Endodermal cell (in vitro differentiated cells): ENCODE measurements around the gene ARFRP1. TPM values are rescaled to one million over a fixed set of nuclear protein-coding genes. Genes with fewer than 3 reads are reported as not detected.

ENCODE experiments used
- DNase-seq: peaks from one replicate; pipeline ENCODE4 v3.0.0-alpha.2; 2017
- H3K27ac ChIP-seq: 2 replicates; pipeline ENCODE4 v1.5.1; 2013; ENCODE audit warnings: mild to moderate bottlenecking, low read depth, low read length, moderate library complexity
- H3K27me3 ChIP-seq: 2 replicates; pipeline ENCODE4 v1.6.1; 2013; ENCODE audit warnings: mild to moderate bottlenecking, low read length, moderate library complexity; ENCODE audit not compliant: insufficient read depth, control insufficient read depth, poor library complexity, severe bottlenecking
- H3K36me3 ChIP-seq: 2 replicates; pipeline ENCODE4 v1.7.0; 2013; ENCODE audit warnings: mild to moderate bottlenecking, low read length, moderate library complexity; ENCODE audit not compliant: control insufficient read depth, insufficient read depth
- H3K4me1 ChIP-seq: one replicate; pipeline ENCODE4 v1.7.0; 2013; ENCODE audit warnings: low read length; ENCODE audit not compliant: control insufficient read depth, insufficient read depth
- H3K4me3 ChIP-seq: 2 replicates; pipeline ENCODE4 v1.5.1; 2013; ENCODE audit warnings: mild to moderate bottlenecking, low read length, moderate library complexity
- H3K9ac ChIP-seq: 2 replicates; pipeline ENCODE4 v1.6.1; 2013; ENCODE audit warnings: mild to moderate bottlenecking, low read length, moderate library complexity; ENCODE audit not compliant: poor library complexity, severe bottlenecking; ENCODE audit errors: extremely low read depth
- H3K9me3 ChIP-seq: 2 replicates; pipeline ENCODE4 v1.6.1; 2013; ENCODE audit warnings: mild to moderate bottlenecking, low read length, moderate library complexity; ENCODE audit not compliant: control insufficient read depth
- H3K27ac Mint-ChIP-seq: 2 replicates; pipeline ENCODE4 v1.8.0; 2020; ENCODE audit warnings: mixed read lengths
- H3K27me3 Mint-ChIP-seq: 2 replicates; pipeline ENCODE4 v1.8.0; 2021; ENCODE audit warnings: mild to moderate bottlenecking, mixed read lengths; ENCODE audit not compliant: insufficient read depth
- H3K36me3 Mint-ChIP-seq: 2 replicates; pipeline ENCODE4 v1.8.0; 2020; ENCODE audit warnings: low read depth, mixed read lengths
- H3K4me1 Mint-ChIP-seq: 2 replicates; pipeline ENCODE4 v1.8.0; 2020; ENCODE audit warnings: mixed read lengths
- H3K4me3 Mint-ChIP-seq: 2 replicates; pipeline ENCODE4 v1.8.0; 2020; ENCODE audit warnings: mild to moderate bottlenecking, moderate library complexity, mixed read lengths
- H3K9me3 Mint-ChIP-seq: 2 replicates; pipeline ENCODE4 v1.8.0; 2020; ENCODE audit warnings: mild to moderate bottlenecking, mixed read lengths
- CTCF ChIP-seq: fragments of 200-600 bp; sonication (generic); conservative IDR thresholded peaks from 2 replicates; pipeline ENCODE4 v1.5.0; 2021; ENCODE audit warnings: antibody characterized with exemption, mild to moderate bottlenecking
- WGBS, 2 experiments: methylation state at CpG; one replicate each; pipeline versions ENCODE4 v1.1.5 to v1.1.7; 2013; ENCODE audit warnings: missing lambda C conversion rate in 2 of 2, mixed read lengths in 1 of 2; ENCODE audit not compliant: insufficient coverage in 1 of 2, insufficient read length in 1 of 2; 5-methylcytosine and 5-hydroxymethylcytosine counted together
- total RNA-seq, 2 donors: library from RNA; stranded (reverse); fragmentation: NEBNext Ultra II Directional in 1 of 2; extraction: Animal tissue kit (Norgen Biotek cat#: 25700) in 1 of 2; gene quantifications; 2 replicates in 1 of 2; 3 replicates in 1 of 2; pipeline ENCODE4 v1.2.1, GENCODE V29; 2021

ARFRP1 gene
- total RNA-seq, 2 donors from 2014 or later = 41.6 to 46.2 TPM

GRCh38 chr20:63659370-63659769, 48.4 kb downstream of the ARFRP1 start:
- Mint-ChIP-seq H3K36me3 (peaks cover 11% of the 10 kb centered on the region), H3K4me1 (peaks cover 4% of the 10 kb centered on the region), H3K27ac (peak overlapping the region; percentile 95), H3K9me3 (no peaks in the 10 kb centered on the region), H3K4me3 (peak overlapping the region; percentile 90), H3K27me3 (no peaks in the 10 kb centered on the region)
- 82 to 88% methylated on average over 12 to 13 of the region's 13 CpGs for WGBS, 2 experiments
- peak overlapping the region; percentile 52 for H3K9ac ChIP-seq
- H3K4me3 ChIP-seq = peak overlapping the region; percentile 91
- H3K27me3 ChIP-seq = no peaks in the 10 kb centered on the region
- H3K4me1 ChIP-seq = peaks cover 4% of the 10 kb centered on the region
- peaks cover 19% of the 10 kb centered on the region for H3K36me3 ChIP-seq
- no peak overlapping the region for H3K27ac ChIP-seq
- no peak for TF ChIP-seq CTCF
- H3K9me3 ChIP-seq = no peaks in the 10 kb centered on the region
- DNase-seq = no peak

DNA sequence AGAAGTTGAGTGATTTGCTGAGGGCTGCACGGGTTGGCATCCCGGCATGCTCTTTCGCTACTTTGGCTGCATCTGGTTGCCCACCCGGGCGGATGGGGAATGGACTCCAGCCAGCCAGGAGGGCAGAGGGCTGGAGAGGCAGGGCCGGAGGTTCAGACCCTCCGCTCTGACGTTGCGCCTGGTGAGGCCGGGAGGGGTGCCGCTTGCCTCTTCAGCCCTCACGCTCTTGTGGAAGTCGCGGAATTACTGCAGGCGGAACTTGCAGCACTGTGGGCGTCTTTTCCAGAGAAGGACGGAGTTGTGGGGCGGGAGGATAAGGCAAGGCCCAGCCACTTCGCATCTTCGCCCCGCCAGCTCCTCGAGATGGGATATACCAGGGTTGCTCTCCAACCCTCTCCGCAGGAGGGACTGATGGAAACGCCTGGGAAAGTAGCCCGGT, 49.0 kb downstream of the ARFRP1 start:
- DNase-seq = no peak
- peaks cover 4% of the 10 kb centered on the region for H3K4me1 ChIP-seq
- no peak overlapping the region for H3K27ac ChIP-seq
- H3K27ac Mint-ChIP-seq = peak overlapping the region; percentile 95
- H3K4me3 Mint-ChIP-seq = peak overlapping the region; percentile 90
- peak overlapping the region; percentile 91 for H3K4me3 ChIP-seq
- H3K27me3 Mint-ChIP-seq = peaks cover 1% of the 10 kb centered on the region
- H3K9me3 Mint-ChIP-seq = no peaks in the 10 kb centered on the region
- H3K4me1 Mint-ChIP-seq = peaks cover 8% of the 10 kb centered on the region
- no peaks in the 10 kb centered on the region for H3K9me3 ChIP-seq
- peaks cover 19% of the 10 kb centered on the region for H3K36me3 ChIP-seq
- TF ChIP-seq CTCF = no peak
- peak overlapping the region; percentile 52 for H3K9ac ChIP-seq
- peaks cover 11% of the 10 kb centered on the region for H3K36me3 Mint-ChIP-seq
- WGBS, 2 experiments = 8 to 14% methylated on average over 17 to 25 of the region's 25 CpGs
- H3K27me3 ChIP-seq = no peaks in the 10 kb centered on the region

- TF ChIP-seq CTCF = no peak
Measured at GRCh38 chr20:63657937-63658748, 49.6 kb downstream of the ARFRP1 start, which contains the start of gene RTEL1. RTEL1 (plus strand) TSS chr20:63658312; CDS start chr20:63659403, 1,091 bp downstream.

More at GRCh38 chr20:63657937-63658748, 49.6 kb downstream of the ARFRP1 start, which contains the start of gene RTEL1:
- WGBS, 2 experiments = 8 to 11% methylated on average over 46 to 73 of the region's 73 CpGs
- H3K9ac ChIP-seq = peak within 1 kb of the TSS; percentile 52
- H3K4me1 Mint-ChIP-seq = peaks cover 9% of the 10 kb centered on the region
- H3K4me3 Mint-ChIP-seq = peak within 1 kb of the TSS; percentile 90
- H3K27ac ChIP-seq = peak within 1 kb of the TSS; percentile 38
- H3K27me3 ChIP-seq = no peaks in the 10 kb centered on the region
- H3K9me3 ChIP-seq = no peaks in the 10 kb centered on the region
- no peaks in the 10 kb centered on the region for H3K9me3 Mint-ChIP-seq
- peak within 1 kb of the TSS; percentile 95 for H3K27ac Mint-ChIP-seq
- peaks cover 11% of the 10 kb centered on the region for H3K36me3 Mint-ChIP-seq
- peaks cover 4% of the 10 kb centered on the region for H3K4me1 ChIP-seq
- DNase-seq = peak; percentile 96
- H3K27me3 Mint-ChIP-seq = peaks cover 1% of the 10 kb centered on the region
- H3K36me3 ChIP-seq = peaks cover 19% of the 10 kb centered on the region
- peak within 1 kb of the TSS; percentile 91 for H3K4me3 ChIP-seq
